ENCODE data around the gene NCMAP. TPM values are rescaled to one million over a fixed set of nuclear protein-coding genes. Genes with fewer than 3 reads are reported as not detected.

The NCMAP gene, protein sequence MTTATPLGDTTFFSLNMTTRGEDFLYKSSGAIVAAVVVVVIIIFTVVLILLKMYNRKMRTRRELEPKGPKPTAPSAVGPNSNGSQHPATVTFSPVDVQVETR
- total RNA-seq: 2.1 TPM

DNA sequence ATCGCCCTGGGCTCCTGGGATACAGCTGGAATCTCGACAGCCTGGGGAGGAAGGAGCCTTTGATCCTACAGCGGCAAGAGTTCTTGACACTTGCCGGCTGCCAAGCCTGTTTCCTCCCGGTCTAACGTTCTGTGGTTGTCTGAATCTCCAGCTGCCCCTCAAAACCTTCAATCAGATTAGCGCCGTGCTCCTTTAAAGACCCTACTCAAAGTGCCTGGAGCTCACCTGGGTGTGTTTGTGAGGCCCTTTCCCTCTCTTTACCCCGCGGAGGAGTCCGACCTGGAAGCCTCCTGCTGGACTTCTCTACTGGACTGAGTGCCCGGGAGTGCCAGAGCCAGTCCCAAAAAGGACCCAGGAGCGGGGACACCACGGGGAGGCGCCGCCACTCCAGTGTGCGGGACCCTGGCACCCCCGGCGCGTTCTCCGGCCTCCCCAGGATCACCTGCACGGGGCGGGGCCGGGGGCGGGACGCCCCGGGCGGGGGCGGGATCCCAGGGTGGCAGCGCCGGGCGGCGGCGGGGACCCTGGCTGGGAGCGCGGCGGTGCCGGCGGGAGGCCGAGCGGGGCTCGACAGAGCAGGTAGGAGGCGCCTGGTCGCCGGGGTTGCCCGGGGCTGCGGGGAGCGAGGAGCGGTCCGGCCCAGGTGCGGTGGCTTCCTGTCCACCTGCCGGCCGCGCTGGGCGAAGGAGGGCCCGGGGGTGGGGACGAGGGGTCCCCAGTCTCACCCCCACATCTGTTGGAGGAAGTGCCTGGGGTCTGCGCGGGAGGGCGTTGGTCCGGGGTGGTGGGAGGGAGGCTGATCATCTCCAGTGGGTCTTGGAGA, at the start of gene NCMAP:
Gene NCMAP (plus strand): TSS at position 497 of the 823 bp plus-strand sequence. CDS start 39,344 bp downstream, outside the sequence.

DNA sequence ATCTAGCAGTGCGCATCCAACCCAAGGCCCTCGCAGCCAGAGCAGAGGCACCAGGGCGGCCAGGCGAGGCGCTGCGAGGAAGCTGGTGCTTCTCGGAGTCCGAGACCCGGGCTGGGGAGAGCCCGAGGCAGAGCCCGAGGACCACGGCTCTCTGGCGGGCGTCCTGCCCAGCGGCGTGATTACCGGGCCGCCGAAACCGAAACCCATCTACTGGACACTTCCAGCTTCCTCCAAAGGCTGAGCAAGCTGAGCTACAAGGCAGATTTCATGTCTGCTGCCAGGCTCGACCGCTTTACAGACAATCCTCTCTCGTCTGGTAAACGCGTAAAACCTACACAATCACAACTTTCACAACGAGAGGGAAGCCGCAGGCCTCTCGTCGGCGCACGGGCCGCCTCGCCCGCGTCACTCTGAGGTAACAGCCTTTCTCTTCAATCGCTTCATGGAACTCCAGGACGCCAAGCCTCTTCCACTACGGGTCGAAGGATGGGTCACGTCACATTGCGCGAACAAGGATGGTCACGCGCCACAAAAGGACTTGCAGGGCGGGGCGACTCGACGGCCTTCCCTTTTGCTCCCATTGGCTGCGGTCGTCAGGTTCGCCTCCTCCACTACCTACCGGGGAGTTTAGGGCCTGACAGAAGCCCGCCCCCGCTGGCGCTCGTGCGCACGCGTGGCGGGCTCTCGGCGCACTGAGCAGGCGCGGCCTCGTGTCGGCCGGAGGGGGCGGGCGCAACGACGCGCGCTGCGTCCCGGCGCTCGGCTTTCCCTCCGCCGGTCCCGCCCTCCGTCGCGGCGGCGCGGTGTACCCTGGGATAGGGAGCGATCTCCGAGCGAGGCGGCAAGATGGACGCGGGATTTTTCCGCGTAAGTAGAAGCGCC, 86.8 kb downstream of the NCMAP start, which contains the start of gene SRRM1:
Gene SRRM1 (plus strand): TSS at position 822 of the 882 bp plus-strand sequence. CDS start 25 bp downstream, at position 847.

Other genes starting within 250 kb of the NCMAP start
- gene GRHL3, start 236.7 kb upstream of the NCMAP start, total RNA-seq: 0.55 TPM
- gene STPG1, start 142.3 kb upstream of the NCMAP start, total RNA-seq: 4.7 TPM
- 41.6 TPM for gene NIPAL3, start 140.3 kb upstream of the NCMAP start, total RNA-seq
- gene RCAN3, start 53.3 kb upstream of the NCMAP start, total RNA-seq: 15.1 TPM
- 119 TPM for gene SRRM1, start 87.2 kb downstream of the NCMAP start, total RNA-seq
- 192 TPM for gene CLIC4, start 189.4 kb downstream of the NCMAP start, total RNA-seq